Large intestine (tissue), 3 donors: Measurements from ENCODE around the gene NRF1. TPM values are rescaled to one million over a fixed set of nuclear protein-coding genes. Genes with fewer than 3 reads are reported as not detected.
"Not testable (repeated sequence)": the region's sequence is repeated elsewhere in the genome, so short reads cannot be mapped to it uniquely, and the experiment has no call there.

Source experiments
- DNase-seq, 2 donors: peaks; one replicate each; pipeline versions ENCODE4 v3.0.0 to v3.0.0-alpha.2; 2013
- H3K27ac ChIP-seq: one replicate; pipeline ENCODE4 v1.5.1; 2013; ENCODE audit warnings: low read length
- H3K27me3 ChIP-seq: 2 replicates; pipeline ENCODE4 v1.6.1; 2013; ENCODE audit warnings: low read length; ENCODE audit not compliant: control insufficient read depth, insufficient read depth
- H3K36me3 ChIP-seq: 2 replicates; pipeline ENCODE4 v1.6.1; 2013; ENCODE audit warnings: low read length; ENCODE audit not compliant: control insufficient read depth, insufficient read depth
- H3K4me1 ChIP-seq: one replicate; pipeline ENCODE4 v1.6.1; 2013; ENCODE audit warnings: low read length; ENCODE audit not compliant: control insufficient read depth, insufficient read depth
- H3K4me3 ChIP-seq: one replicate; pipeline ENCODE4 v1.5.1; 2013; ENCODE audit warnings: low read length
- H3K9me3 ChIP-seq: one replicate; pipeline ENCODE4 v1.6.1; 2013; ENCODE audit warnings: mild to moderate bottlenecking, low read depth, low read length, moderate library complexity; ENCODE audit not compliant: control insufficient read depth
- WGBS: methylation state at CpG from one replicate; pipeline ENCODE4 v1.1.5; 2013; ENCODE audit warnings: low lambda C conversion rate; ENCODE audit not compliant: insufficient coverage; 5-methylcytosine and 5-hydroxymethylcytosine counted together
- polyA plus RNA-seq: library from polyadenylated mRNA; unstranded; fragments of 120-200 nt; gene quantifications from one replicate; pipeline ENCODE4 v1.2.1, GENCODE V29; 2013

NRF1 gene
- polyA plus RNA-seq, 1 donor: 17.4 TPM

DNA sequence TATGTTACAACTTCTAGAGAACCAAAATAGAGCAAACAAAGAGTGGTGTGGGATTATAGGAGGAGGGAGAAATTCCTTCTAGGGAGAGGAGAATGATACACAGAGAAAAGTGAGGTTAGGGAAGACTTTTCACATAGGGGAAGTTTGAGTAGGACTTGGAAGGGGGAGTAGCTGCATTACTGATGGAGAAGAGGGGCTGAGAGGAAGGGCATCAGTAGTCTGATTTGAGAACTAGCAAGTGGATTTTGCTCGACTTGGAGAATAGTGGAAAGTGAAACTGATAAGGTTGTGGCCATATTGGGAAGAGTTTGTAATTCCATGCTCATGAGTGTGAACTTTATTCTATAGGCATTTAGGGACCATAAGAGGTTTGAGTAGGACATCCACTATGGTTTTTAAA is 6.1 kb downstream of the NRF1 start:
- H3K27ac ChIP-seq: no peak overlapping the region

DNA sequence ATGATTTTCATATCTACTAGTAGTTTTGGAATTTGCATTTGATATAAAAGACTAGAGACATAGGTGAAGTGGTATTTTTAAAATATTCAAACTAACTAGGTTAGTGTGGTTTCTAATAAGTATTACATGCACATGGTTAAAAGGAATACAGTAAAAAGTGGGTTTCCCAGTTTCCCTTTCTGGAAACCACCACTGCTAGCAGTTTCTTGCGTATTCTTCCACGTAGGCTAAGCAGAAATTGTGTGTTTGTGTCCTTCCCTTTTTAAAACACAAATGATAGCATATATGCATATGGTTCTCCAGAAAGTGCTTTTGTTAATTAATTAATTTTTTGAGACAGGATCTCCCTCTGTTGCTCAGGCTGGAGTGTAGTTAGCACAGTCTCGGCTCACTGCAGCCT is 15.4 kb downstream of the NRF1 start:
- DNase-seq: no peak
- Histone ChIP-seq H3K27me3 (no peaks in the 10 kb centered on the region), H3K4me1 (no peaks in the 10 kb centered on the region), H3K36me3 (peaks cover 3% of the 10 kb centered on the region), H3K27ac (no peak overlapping the region), H3K4me3 (no peak overlapping the region), H3K9me3 (no peaks in the 10 kb centered on the region)
- no CpG with 5 or more reads among the region's 3 CpGs for WGBS

More for the DNA sequence above, 6.1 kb downstream of the NRF1 start:
- Histone ChIP-seq H3K4me3 (no peak overlapping the region), H3K4me1 (peaks cover 6% of the 10 kb centered on the region), H3K9me3 (no peaks in the 10 kb centered on the region), H3K36me3 (no peaks in the 10 kb centered on the region), H3K27me3 (no peaks in the 10 kb centered on the region)
- no peak for DNase-seq
- WGBS: no CpG with 5 or more reads among the region's 1 CpG

DNA sequence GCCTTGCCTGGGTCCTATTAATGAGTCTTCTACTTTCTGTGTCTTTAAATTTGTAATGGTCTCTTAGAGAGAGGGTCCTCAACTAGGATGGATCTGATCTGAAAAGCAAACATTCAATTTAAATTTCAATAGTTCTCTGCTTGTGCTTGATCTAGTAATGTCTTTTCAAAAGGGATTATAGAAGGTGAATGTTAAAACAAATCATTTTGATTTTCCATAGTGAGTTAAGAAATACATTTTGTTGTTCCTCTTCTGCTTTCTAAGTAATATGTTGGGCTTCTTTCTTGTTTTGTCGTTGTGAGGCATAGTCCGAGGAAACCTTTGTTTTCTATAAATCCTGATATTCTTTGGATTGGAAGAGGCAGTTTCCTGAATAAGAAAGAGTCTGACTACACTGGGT is 18.8 kb downstream of the NRF1 start:
- no CpG with 5 or more reads among the region's 2 CpGs for WGBS

DNA sequence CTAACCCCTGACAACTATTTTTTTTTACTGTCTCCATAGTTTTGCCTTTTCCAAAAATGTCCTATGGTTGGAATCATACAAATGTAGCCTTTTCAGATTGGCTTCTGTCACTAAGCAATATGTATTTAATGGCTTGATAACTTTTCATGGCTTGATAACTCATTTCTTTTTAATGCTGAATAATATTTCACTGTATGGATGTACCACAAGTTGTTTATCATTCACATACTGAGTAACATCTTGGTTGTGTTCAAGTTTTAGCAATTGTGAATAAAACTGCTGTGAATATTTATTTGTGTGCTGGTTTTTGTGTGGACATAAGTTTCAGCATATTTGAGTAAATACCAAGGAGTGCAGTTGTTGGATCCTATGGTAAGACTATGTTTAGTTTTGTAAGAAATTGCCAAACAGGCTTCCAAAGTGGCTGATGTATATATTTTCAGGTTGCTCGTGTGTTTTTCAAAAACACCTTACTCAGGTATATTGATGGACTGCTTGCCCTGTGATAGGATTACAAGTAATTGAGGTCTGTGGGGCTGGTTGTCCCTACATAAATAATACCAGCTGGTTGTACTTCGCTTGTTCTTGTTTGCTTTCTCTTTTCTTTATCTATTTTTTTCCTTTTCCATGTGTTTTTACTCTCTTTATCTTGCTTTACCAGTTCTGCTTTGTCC is 23.0 kb downstream of the NRF1 start:
- DNase-seq: no peak
- H3K36me3 ChIP-seq: no peaks in the 10 kb centered on the region
- WGBS: 100% methylated on average over 1 of the region's 2 CpGs

More for the DNA sequence above, 18.8 kb downstream of the NRF1 start:
- Histone ChIP-seq H3K27me3 (no peaks in the 10 kb centered on the region), H3K27ac (no peak overlapping the region), H3K36me3 (no peaks in the 10 kb centered on the region), H3K9me3 (no peaks in the 10 kb centered on the region), H3K4me1 (no peaks in the 10 kb centered on the region), H3K4me3 (no peak overlapping the region)
- no peak for DNase-seq

DNA sequence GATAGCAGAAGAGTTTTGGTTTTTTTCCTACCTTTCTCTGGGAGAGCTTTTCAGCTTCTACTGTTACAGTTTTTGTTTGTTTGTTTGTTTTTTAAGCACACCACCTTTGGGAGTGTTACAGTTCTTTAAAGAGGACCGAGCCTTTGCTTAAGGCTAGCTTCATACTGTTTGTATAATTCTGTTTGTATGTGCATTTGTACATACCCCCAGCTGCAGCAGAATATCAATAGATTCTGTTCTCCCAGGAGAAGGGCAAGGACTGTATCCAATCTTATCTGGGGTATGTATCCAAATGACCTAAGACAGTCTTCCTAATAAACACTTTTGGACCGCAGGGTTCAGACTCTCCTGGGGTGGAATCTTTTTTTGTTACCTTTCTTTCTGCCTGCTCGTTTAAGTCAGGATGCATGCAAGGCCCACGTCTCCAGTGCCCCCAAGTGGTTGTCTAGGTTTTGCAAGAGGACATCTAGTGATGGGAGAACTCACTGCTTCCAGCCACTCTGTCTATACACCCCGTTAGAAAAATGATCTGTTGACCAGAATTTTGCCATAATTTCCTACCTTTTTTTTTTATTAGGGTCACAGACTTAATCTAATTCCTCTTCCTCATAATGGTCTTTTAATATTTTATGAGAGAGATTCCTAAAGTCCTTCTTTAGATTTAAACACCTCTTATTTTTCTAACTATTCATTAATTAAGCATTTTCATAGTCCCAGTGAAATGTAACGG is 23.9 kb downstream of the NRF1 start:
- no peak overlapping the region for H3K27ac ChIP-seq
- no peaks in the 10 kb centered on the region for H3K36me3 ChIP-seq
- no peak overlapping the region for H3K4me3 ChIP-seq
- DNase-seq: peak; percentile 35 to 42
- no peaks in the 10 kb centered on the region for H3K4me1 ChIP-seq
- no peaks in the 10 kb centered on the region for H3K9me3 ChIP-seq
- no peaks in the 10 kb centered on the region for H3K27me3 ChIP-seq
- 0% methylated on average over 1 of the region's 6 CpGs for WGBS

More for the DNA sequence above, 23.0 kb downstream of the NRF1 start:
- H3K9me3 ChIP-seq: no peaks in the 10 kb centered on the region
- no peaks in the 10 kb centered on the region for H3K4me1 ChIP-seq
- H3K27me3 ChIP-seq: no peaks in the 10 kb centered on the region
- H3K27ac ChIP-seq: no peak overlapping the region
- no peak overlapping the region for H3K4me3 ChIP-seq

DNA sequence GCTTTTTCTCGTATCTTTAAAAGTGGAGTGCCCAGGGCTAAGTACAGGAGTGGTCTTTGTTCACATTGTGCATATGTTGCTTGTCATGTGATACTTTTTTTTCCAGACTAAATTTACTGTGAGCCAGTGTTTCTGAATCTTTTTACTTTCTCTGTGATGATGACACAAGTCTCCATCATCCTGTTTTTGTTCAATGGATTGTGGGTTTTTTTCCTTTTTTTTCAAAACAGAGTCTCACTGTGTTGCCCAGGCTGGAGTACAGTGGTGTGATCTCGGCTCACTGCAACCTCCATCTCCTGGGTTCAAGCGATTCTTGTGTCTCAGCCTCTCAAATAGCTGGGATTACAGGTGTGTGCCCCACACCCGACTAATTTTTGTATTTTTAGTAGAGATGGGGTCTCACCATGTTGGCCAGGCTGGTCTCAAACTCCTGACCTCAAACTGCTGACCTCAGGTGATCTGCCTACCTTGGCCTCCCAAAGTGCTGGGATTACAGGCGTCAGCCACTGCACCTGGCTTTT is 24.6 kb downstream of the NRF1 start:
- H3K9me3 ChIP-seq, H3K4me1 ChIP-seq, H3K27ac ChIP-seq, H3K36me3 ChIP-seq, DNase-seq, H3K27me3 ChIP-seq, H3K4me3 ChIP-seq: not testable (repeated sequence)
- no CpG with 5 or more reads among the region's 5 CpGs for WGBS

DNA sequence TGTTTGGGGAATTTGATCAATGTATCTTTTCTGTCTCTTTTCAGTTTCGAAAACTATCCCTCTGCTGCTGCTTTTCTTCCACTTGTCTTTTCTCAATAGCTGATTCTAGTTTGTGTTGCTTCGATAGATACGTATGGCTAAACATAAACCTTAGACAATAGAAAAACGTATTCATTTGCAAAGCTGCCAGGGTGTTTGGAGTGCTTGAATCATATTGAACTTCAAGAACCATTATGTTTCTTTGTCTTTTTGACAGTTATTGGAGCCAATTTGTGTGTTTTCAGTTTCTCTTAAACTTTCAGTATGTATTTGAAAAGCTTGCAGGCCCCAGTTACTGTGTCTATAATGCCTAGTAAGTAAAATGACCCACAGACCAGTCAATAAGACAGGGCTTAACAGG is 25.1 kb downstream of the NRF1 start:
- no peaks in the 10 kb centered on the region for H3K36me3 ChIP-seq
- H3K27me3 ChIP-seq: no peaks in the 10 kb centered on the region
- no peak for DNase-seq
- WGBS: 100% methylated on average over 3 of the region's 4 CpGs
- no peak overlapping the region for H3K4me3 ChIP-seq
- H3K9me3 ChIP-seq: no peaks in the 10 kb centered on the region
- no peak overlapping the region for H3K27ac ChIP-seq
- no peaks in the 10 kb centered on the region for H3K4me1 ChIP-seq

DNA sequence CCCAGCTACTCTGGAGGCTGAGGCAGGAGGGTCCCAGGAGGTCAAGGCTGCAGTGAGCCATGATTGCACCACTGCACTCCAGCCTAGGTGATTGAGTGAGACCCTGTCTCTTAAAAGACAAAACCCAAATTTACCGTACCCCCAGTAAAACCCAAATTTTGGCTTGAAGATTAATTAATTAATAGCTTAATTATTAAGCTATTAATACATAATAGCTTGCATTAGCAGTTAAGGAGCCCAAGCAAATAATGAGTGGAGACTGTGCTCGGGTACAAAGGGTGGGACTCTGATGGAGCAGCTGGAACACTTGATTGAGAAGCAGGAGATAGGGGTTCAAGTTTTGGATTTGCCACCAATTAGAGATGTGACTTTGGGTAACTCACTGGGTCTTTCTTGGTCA is 28.9 kb downstream of the NRF1 start:
- DNase-seq: no peak
- H3K36me3 ChIP-seq: no peaks in the 10 kb centered on the region
- no CpG with 5 or more reads among the region's 2 CpGs for WGBS
- no peak overlapping the region for H3K27ac ChIP-seq
- H3K9me3 ChIP-seq: no peaks in the 10 kb centered on the region
- no peaks in the 10 kb centered on the region for H3K27me3 ChIP-seq
- H3K4me3 ChIP-seq: no peak overlapping the region
- no peaks in the 10 kb centered on the region for H3K4me1 ChIP-seq

DNA sequence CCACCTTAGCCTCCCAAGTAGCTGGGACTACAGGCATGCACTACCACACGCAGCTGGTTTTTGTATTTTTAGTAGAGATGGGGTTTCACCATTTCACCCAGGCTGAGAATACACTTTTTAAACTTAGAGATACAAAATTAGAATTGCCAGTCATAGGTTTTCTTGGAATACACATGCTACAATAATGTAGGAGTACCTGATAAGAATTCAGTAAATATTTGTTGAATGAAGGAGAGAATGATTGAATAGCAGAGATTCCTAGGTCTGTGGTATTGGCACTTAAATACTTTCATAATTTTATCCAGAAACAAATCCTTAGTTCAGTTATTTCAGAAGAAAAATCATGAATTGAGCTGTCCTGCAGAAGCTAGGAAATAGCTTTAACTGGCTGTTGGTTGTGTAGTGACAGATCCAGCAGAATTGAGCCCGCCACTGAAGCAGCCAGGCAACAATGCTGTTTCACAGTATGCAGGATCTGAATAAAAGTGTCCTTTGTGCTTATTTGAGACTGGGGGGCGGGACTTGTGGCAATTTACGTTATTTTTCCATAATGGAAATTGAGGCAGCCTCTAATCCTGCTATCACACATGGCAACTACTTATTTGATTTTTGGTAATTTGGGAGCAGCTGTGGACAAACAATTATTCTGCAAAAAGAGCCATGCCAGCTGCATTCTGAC is 31.5 kb downstream of the NRF1 start:
- no peak overlapping the region for H3K27ac ChIP-seq
- no peaks in the 10 kb centered on the region for H3K36me3 ChIP-seq
- WGBS: no CpG with 5 or more reads among the region's 4 CpGs
- no peak overlapping the region for H3K4me3 ChIP-seq
- H3K4me1 ChIP-seq: no peaks in the 10 kb centered on the region
- no peak for DNase-seq
- H3K27me3 ChIP-seq: no peaks in the 10 kb centered on the region
- H3K9me3 ChIP-seq: no peaks in the 10 kb centered on the region

DNA sequence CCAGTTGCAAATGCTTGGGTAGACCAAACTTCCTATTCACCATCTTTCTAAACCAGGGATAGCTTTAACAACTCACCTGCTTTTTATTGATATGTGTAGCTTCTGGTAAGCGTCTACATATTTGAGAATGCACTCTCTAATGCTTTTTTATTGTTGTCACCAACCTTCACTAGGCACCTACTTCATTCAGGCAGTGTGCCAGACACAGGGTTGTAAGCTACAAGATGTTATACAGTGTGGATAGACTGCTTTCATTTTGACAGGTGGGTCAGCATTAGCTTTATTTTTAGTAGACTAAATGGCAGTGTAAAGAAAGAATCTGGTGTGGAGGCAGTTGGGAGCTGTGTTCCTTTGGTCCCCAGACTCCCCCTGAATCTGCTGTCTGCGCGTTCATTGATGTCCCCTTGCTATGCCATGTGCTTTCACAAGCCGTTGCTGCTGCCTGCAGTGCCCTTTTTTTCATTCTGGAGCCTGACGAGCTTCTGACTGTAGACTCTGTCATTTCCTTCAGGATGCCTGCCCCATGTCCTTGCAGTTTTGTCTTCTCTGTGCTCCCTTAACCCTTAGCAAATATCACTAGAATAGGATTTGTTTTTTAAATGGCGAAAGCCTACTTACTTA is 32.1 kb downstream of the NRF1 start:
- no CpG with 5 or more reads among the region's 6 CpGs for WGBS
- H3K27me3 ChIP-seq: no peaks in the 10 kb centered on the region
- no peaks in the 10 kb centered on the region for H3K36me3 ChIP-seq
- H3K9me3 ChIP-seq: no peaks in the 10 kb centered on the region
- H3K4me3 ChIP-seq: no peak overlapping the region
- no peak overlapping the region for H3K27ac ChIP-seq
- H3K4me1 ChIP-seq: no peaks in the 10 kb centered on the region
- DNase-seq: no peak
